ENCODE measurements around the gene NOC4L.

Gene NOC4L

GRCh38 chr12:132153501-132154340 is 9.5 kb downstream of the NOC4L start:
- H3K4me3 ChIP-seq (ENCODE audit: low read length), result no peak overlapping the region
- DNase-seq (ENCODE audit: low read depth, low spot score), result peak; percentile 67

GRCh38 chr12:132154341-132154761 is 10.1 kb downstream of the NOC4L start:
- DNase-seq (ENCODE audit: low read depth, low spot score), result no peak
- no peak overlapping the region for H3K4me3 ChIP-seq (ENCODE audit: low read length)

GRCh38 chr12:132154941-132155770 is 10.9 kb downstream of the NOC4L start:
- H3K4me3 ChIP-seq (ENCODE audit: low read length), result no peak overlapping the region
- DNase-seq (ENCODE audit: low read depth, low spot score), result no peak

GRCh38 chr12:132155771-132156572 is 11.7 kb downstream of the NOC4L start:
- no peak for DNase-seq (ENCODE audit: low read depth, low spot score)
- no peak overlapping the region for H3K4me3 ChIP-seq (ENCODE audit: low read length)

GRCh38 chr12:132156573-132157325 is 12.5 kb downstream of the NOC4L start:
- no peak overlapping the region for H3K4me3 ChIP-seq (ENCODE audit: low read length)
- no peak for DNase-seq (ENCODE audit: low read depth, low spot score)

- H3K4me3 ChIP-seq (ENCODE audit: low read length), result no peak overlapping the region
- no peak for DNase-seq (ENCODE audit: low read depth, low spot score)
Observed at GRCh38 chr12:132157733-132158409, 13.6 kb downstream of the NOC4L start.

GRCh38 chr12:132158677-132159554 is 14.7 kb downstream of the NOC4L start:
- no peak overlapping the region for H3K4me3 ChIP-seq (ENCODE audit: low read length)
- no peak for DNase-seq (ENCODE audit: low read depth, low spot score)

- DNase-seq (ENCODE audit: low read depth, low spot score), result no peak
- no peak overlapping the region for H3K4me3 ChIP-seq (ENCODE audit: low read length)
Observed at GRCh38 chr12:132159555-132160003, 15.3 kb downstream of the NOC4L start.

GRCh38 chr12:132160016-132160415 is 15.8 kb downstream of the NOC4L start:
- DNase-seq (ENCODE audit: low read depth, low spot score), result no peak
- no peak overlapping the region for H3K4me3 ChIP-seq (ENCODE audit: low read length)

GRCh38 chr12:132160601-132161035 is 16.4 kb downstream of the NOC4L start:
- no peak overlapping the region for H3K4me3 ChIP-seq (ENCODE audit: low read length)
- no peak for DNase-seq (ENCODE audit: low read depth, low spot score)

- peak; percentile 56 for DNase-seq (ENCODE audit: low read depth, low spot score)
- no peak overlapping the region for H3K4me3 ChIP-seq (ENCODE audit: low read length)
Observed at GRCh38 chr12:132161036-132161781, 17.0 kb downstream of the NOC4L start.

GRCh38 chr12:132161796-132162507 is 17.7 kb downstream of the NOC4L start:
- no peak overlapping the region; the same call in 1 of the 2 replicates for H3K4me3 ChIP-seq (ENCODE audit: low read length)
- DNase-seq (ENCODE audit: low read depth, low spot score), result no peak

GRCh38 chr12:132162508-132163031 is 18.3 kb downstream of the NOC4L start:
- no peak overlapping the region; the same call in 1 of the 2 replicates for H3K4me3 ChIP-seq (ENCODE audit: low read length)

GRCh38 chr12:132163041-132163910 is 19.0 kb downstream of the NOC4L start:
- H3K4me3 ChIP-seq (ENCODE audit: low read length), result no peak overlapping the region
- no peak for DNase-seq (ENCODE audit: low read depth, low spot score)

More at GRCh38 chr12:132162508-132163031, 18.3 kb downstream of the NOC4L start:
- DNase-seq (ENCODE audit: low read depth, low spot score), result peak; percentile 54

- H3K4me3 ChIP-seq (ENCODE audit: low read length), result no peak overlapping the region
Observed at GRCh38 chr12:132163911-132164288, 19.6 kb downstream of the NOC4L start.

More at GRCh38 chr12:132163911-132164288, 19.6 kb downstream of the NOC4L start:
- no peak for DNase-seq (ENCODE audit: low read depth, low spot score)
